ENCODE measurements around the gene ZNF613.
"Not testable (repeated sequence)": the region's sequence is repeated elsewhere in the genome, so short reads cannot be mapped to it uniquely, and the experiment has no call there.

Gene ZNF613

GRCh38 chr19:51901860-51902259, 25.4 kb upstream of the ZNF613 start:
- in situ Hi-C loops (cut with MboI; ENCODE audit: low pct_unique_long_range_greater_than_20kb, low sequenced_read_pairs, unreplicated experiment) = no loop called here
- DNase-seq (ENCODE audit: low spot score) = no peak
- TF ChIP-seq CTCF (IDR thresholded peaks at IDR 0.05; ENCODE audit: extremely low read depth, insufficient read depth, missing control alignments) = no peak

- no peak for DNase-seq (ENCODE audit: low spot score)
- no peak for TF ChIP-seq CTCF (IDR thresholded peaks at IDR 0.05; ENCODE audit: extremely low read depth, insufficient read depth, missing control alignments)
- in situ Hi-C loops (cut with MboI; ENCODE audit: low pct_unique_long_range_greater_than_20kb, low sequenced_read_pairs, unreplicated experiment) = no loop called here
Observed at GRCh38 chr19:51903192-51903591, 24.1 kb upstream of the ZNF613 start.

- TF ChIP-seq CTCF (IDR thresholded peaks at IDR 0.05; ENCODE audit: extremely low read depth, insufficient read depth, missing control alignments) = no peak
- in situ Hi-C loops (cut with MboI; ENCODE audit: low pct_unique_long_range_greater_than_20kb, low sequenced_read_pairs, unreplicated experiment) = no loop called here
- DNase-seq (ENCODE audit: low spot score) = peak; percentile 79
Observed at GRCh38 chr19:51904331-51905165, 22.7 kb upstream of the ZNF613 start, which contains the start of gene ZNF649. Gene ZNF649, minus strand, starts transcription at chr19:51905017. Its CDS starts 4,910 bp downstream, at chr19:51900107.

GRCh38 chr19:51905206-51905605, 22.1 kb upstream of the ZNF613 start:
- DNase-seq (ENCODE audit: low spot score) = no peak
- in situ Hi-C loops (cut with MboI; ENCODE audit: low pct_unique_long_range_greater_than_20kb, low sequenced_read_pairs, unreplicated experiment) = no loop called here
- no peak for TF ChIP-seq CTCF (IDR thresholded peaks at IDR 0.05; ENCODE audit: extremely low read depth, insufficient read depth, missing control alignments)

GRCh38 chr19:51905639-51906038, 21.6 kb upstream of the ZNF613 start:
- in situ Hi-C loops (cut with MboI; ENCODE audit: low pct_unique_long_range_greater_than_20kb, low sequenced_read_pairs, unreplicated experiment) = not testable (repeated sequence)

GRCh38 chr19:51906108-51906507, 21.2 kb upstream of the ZNF613 start:
- in situ Hi-C loops (cut with MboI; ENCODE audit: low pct_unique_long_range_greater_than_20kb, low sequenced_read_pairs, unreplicated experiment); DNase-seq (ENCODE audit: low spot score): not testable (repeated sequence)

More at GRCh38 chr19:51905639-51906038, 21.6 kb upstream of the ZNF613 start:
- DNase-seq (ENCODE audit: low spot score) = not testable (repeated sequence)

GRCh38 chr19:51907981-51908380, 19.3 kb upstream of the ZNF613 start:
- DNase-seq (ENCODE audit: low spot score); in situ Hi-C loops (cut with MboI; ENCODE audit: low pct_unique_long_range_greater_than_20kb, low sequenced_read_pairs, unreplicated experiment): not testable (repeated sequence)

GRCh38 chr19:51915324-51915867, 11.9 kb upstream of the ZNF613 start:
- TF ChIP-seq CTCF (IDR thresholded peaks at IDR 0.05; ENCODE audit: extremely low read depth, insufficient read depth, missing control alignments) = no peak
- DNase-seq (ENCODE audit: low spot score) = no peak
- in situ Hi-C loops (cut with MboI; ENCODE audit: low pct_unique_long_range_greater_than_20kb, low sequenced_read_pairs, unreplicated experiment) = no loop called here

Measured in GM13977 (cell line).